Suprapubic skin (tissue), 4 donors: Measurements from ENCODE around the gene NRSN2. TPM values are rescaled to one million over a fixed set of nuclear protein-coding genes. Genes with fewer than 3 reads are reported as not detected.
A peak's percentile ranks its signal among the peaks of the same experiment; 100 is the strongest.

Experiments used
- DNase-seq, 2 donors: peaks; one replicate each; pipeline ENCODE4 v3.0.0-alpha.2; 2019; ENCODE audit warnings: low spot score in 2 of 2
- H3K27ac ChIP-seq: fragments of 200-600 bp; sonication (generic); one replicate; pipeline ENCODE4 v1.5.1; 2019
- H3K27me3 ChIP-seq: fragments of 200-600 bp; sonication (generic); one replicate; pipeline ENCODE4 v1.5.1; 2019
- H3K36me3 ChIP-seq: fragments of 200-600 bp; sonication (generic); one replicate; pipeline ENCODE4 v1.5.1; 2019
- H3K4me1 ChIP-seq: fragments of 200-600 bp; sonication (generic); one replicate; pipeline ENCODE4 v1.5.1; 2019
- H3K4me3 ChIP-seq: fragments of 200-600 bp; sonication (generic); one replicate; pipeline ENCODE4 v1.5.1; 2019; ENCODE audit warnings: mild to moderate bottlenecking
- H3K9me3 ChIP-seq: fragments of 200-600 bp; sonication (generic); one replicate; pipeline ENCODE4 v1.5.1; 2019
- EP300 ChIP-seq: sonication (generic); formaldehyde crosslinking; IDR thresholded peaks from one replicate; pipeline ENCODE4 v1.6.1; 2017; ENCODE audit warnings: antibody characterized with exemption
- POLR2A ChIP-seq, 2 donors: fragments of 450-650 bp; IDR thresholded peaks; one replicate each; pipeline ENCODE4 v1.6.1; 2017; ENCODE audit warnings: antibody characterized with exemption in 2 of 2, mild to moderate bottlenecking in 2 of 2, moderate library complexity in 2 of 2
- POLR2AphosphoS5 ChIP-seq, 3 donors: sonication (generic); formaldehyde crosslinking; IDR thresholded peaks; one replicate each; pipeline ENCODE4 v1.6.1; 2017; ENCODE audit warnings: antibody characterized with exemption in 3 of 3
- WGBS: methylation state at CpG from one replicate; pipeline ENCODE4 v1.1.5; 2018; 5-methylcytosine and 5-hydroxymethylcytosine counted together
- total RNA-seq, 4 donors: library from RNA; depleted of rRNA; stranded (reverse); fragments of >200 nt; gene quantifications; one replicate each; pipeline ENCODE4 v1.1.0, GENCODE V29; 2016
- TF ChIP-seq, protein P1 (sequence below), 2 donors: fragments of 200-600 bp in 1 of 2; fragments of 450-650 bp in 1 of 2; sonication (generic) in 1 of 2; IDR thresholded peaks; one replicate each; pipeline ENCODE4 v1.5.1; 2016 to 2019; ENCODE audit warnings: antibody characterized with exemption in 2 of 2, mild to moderate bottlenecking in 1 of 2, moderate library complexity in 1 of 2

NRSN2 gene
- total RNA-seq, 4 donors from 2014 or later = 8.1 to 11.4 (median 10.9) TPM

DNA sequence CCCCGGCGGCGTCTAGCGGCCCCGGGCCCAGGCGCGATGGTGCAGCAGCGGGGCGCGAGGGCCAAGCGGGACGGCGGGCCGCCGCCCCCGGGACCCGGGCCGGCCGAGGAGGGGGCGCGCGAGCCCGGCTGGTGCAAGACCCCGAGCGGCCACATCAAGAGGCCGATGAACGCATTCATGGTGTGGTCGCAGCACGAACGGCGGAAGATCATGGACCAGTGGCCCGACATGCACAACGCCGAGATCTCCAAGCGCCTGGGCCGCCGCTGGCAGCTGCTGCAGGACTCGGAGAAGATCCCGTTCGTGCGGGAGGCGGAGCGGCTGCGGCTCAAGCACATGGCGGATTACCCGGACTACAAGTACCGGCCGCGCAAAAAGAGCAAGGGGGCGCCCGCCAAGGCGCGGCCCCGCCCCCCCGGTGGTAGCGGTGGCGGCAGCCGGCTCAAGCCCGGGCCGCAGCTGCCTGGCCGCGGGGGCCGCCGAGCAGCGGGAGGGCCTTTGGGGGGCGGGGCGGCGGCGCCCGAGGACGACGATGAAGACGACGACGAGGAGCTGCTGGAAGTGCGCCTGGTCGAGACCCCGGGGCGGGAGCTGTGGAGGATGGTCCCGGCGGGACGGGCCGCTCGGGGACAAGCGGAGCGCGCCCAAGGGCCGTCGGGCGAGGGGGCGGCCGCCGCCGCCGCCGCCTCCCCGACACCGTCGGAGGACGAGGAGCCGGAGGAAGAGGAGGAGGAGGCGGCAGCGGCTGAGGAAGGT lies 20.8 kb upstream of the NRSN2 start:
- no peaks in the 10 kb centered on the region for H3K36me3 ChIP-seq
- H3K4me3 ChIP-seq = peak overlapping the region; percentile 81
- DNase-seq = peak; percentile 84 to 89
- H3K27ac ChIP-seq = peak overlapping the region; percentile 93
- 3% methylated on average over 7 of the region's 103 CpGs for WGBS
- TF ChIP-seq POLR2A (IDR thresholded peaks at IDR 0.05) (no peak), EP300 (no peak), POLR2AphosphoS5 (IDR thresholded peaks at IDR 0.05) (no peak)
- TF ChIP-seq, protein P1, sequence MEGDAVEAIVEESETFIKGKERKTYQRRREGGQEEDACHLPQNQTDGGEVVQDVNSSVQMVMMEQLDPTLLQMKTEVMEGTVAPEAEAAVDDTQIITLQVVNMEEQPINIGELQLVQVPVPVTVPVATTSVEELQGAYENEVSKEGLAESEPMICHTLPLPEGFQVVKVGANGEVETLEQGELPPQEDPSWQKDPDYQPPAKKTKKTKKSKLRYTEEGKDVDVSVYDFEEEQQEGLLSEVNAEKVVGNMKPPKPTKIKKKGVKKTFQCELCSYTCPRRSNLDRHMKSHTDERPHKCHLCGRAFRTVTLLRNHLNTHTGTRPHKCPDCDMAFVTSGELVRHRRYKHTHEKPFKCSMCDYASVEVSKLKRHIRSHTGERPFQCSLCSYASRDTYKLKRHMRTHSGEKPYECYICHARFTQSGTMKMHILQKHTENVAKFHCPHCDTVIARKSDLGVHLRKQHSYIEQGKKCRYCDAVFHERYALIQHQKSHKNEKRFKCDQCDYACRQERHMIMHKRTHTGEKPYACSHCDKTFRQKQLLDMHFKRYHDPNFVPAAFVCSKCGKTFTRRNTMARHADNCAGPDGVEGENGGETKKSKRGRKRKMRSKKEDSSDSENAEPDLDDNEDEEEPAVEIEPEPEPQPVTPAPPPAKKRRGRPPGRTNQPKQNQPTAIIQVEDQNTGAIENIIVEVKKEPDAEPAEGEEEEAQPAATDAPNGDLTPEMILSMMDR (IDR thresholded peaks at IDR 0.05) = no peak
- H3K4me1 ChIP-seq = peaks cover 55% of the 10 kb centered on the region
- no peaks in the 10 kb centered on the region for H3K9me3 ChIP-seq
- H3K27me3 ChIP-seq = no peaks in the 10 kb centered on the region

DNA sequence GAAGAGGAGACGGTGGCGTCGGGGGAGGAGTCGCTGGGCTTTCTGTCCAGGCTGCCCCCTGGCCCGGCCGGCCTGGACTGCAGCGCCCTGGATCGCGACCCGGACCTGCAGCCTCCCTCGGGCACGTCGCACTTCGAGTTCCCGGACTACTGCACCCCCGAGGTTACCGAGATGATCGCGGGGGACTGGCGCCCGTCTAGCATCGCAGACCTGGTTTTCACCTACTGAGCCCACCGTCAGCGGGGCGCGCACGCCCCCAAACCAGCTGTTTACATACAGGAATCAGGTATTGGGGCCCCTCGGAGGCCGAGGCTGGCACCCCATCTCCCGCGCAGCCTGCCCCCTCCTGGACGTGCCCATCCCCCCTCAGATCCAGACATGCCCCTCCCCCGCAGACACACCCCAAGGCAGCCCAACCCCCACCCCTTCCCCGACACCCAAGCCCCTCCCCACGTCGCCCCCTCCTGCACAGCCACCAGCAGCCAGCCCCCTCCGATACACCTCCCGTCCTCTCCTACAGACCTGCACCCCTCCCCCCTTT lies 20.2 kb upstream of the NRSN2 start:
- DNase-seq = peak in 1 of 2 donors; percentile 87
- Histone ChIP-seq H3K36me3 (no peaks in the 10 kb centered on the region), H3K27me3 (no peaks in the 10 kb centered on the region), H3K9me3 (no peaks in the 10 kb centered on the region), H3K27ac (peak overlapping the region; percentile 93), H3K4me3 (peak overlapping the region; percentile 81), H3K4me1 (peaks cover 55% of the 10 kb centered on the region)
- TF ChIP-seq POLR2AphosphoS5 (IDR thresholded peaks at IDR 0.05) (no peak), EP300 (no peak), POLR2A (IDR thresholded peaks at IDR 0.05) (no peak)
- TF ChIP-seq, protein P1 (IDR thresholded peaks at IDR 0.05) = no peak
- 0% methylated on average over 2 of the region's 38 CpGs for WGBS

DNA sequence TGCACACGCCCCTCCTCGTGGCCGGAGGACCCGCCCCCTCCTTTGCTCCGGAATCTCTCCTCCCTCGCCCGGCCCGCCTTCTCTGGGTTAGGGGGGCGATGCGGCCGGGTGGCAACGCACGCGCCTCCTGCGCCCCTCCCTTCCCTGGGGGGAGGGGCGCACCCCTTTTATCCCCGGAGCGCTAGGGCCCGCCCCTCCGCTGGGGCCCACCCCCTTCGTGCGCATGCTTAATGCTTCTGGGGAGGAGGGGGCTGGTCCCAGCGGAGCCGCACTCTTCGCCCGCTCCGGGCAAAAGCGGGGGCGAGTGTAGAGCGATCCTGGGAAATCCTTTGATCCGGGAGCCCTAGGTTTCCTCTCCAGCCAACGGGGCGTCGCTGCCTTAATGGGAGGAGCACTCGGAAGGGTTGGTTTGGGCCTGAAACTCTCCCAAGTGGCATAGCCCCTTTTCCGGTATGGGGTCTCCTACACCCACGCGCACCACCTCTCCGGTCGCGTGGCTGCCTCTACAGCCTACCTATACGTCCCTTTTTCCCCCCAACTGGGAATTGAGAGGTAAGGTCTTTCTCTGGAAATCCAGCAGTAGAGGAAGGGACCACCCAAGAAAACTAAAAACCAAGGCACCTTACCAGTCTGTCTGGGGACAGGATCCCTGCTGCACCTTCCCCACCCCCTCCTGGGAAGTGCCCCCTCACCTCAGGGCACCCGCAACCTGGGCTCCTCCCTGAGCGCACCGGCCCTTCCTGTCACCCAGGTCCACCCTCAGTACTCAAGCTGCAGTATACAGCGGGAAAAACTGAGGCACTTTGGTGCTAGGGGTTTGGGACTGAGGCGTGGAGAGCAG lies 19.5 kb upstream of the NRSN2 start:
- H3K4me3 ChIP-seq = peak overlapping the region; percentile 81
- WGBS = 6% methylated on average over 16 of the region's 47 CpGs
- H3K9me3 ChIP-seq = no peaks in the 10 kb centered on the region
- peak overlapping the region; percentile 93 for H3K27ac ChIP-seq
- H3K36me3 ChIP-seq = no peaks in the 10 kb centered on the region
- TF ChIP-seq, protein P1 (IDR thresholded peaks at IDR 0.05) = no peak
- TF ChIP-seq POLR2AphosphoS5 (IDR thresholded peaks at IDR 0.05) (no peak), EP300 (no peak), POLR2A (IDR thresholded peaks at IDR 0.05) (no peak)
- peak in 1 of 2 donors; percentile 86 for DNase-seq
- peaks cover 55% of the 10 kb centered on the region for H3K4me1 ChIP-seq
- H3K27me3 ChIP-seq = no peaks in the 10 kb centered on the region

DNA sequence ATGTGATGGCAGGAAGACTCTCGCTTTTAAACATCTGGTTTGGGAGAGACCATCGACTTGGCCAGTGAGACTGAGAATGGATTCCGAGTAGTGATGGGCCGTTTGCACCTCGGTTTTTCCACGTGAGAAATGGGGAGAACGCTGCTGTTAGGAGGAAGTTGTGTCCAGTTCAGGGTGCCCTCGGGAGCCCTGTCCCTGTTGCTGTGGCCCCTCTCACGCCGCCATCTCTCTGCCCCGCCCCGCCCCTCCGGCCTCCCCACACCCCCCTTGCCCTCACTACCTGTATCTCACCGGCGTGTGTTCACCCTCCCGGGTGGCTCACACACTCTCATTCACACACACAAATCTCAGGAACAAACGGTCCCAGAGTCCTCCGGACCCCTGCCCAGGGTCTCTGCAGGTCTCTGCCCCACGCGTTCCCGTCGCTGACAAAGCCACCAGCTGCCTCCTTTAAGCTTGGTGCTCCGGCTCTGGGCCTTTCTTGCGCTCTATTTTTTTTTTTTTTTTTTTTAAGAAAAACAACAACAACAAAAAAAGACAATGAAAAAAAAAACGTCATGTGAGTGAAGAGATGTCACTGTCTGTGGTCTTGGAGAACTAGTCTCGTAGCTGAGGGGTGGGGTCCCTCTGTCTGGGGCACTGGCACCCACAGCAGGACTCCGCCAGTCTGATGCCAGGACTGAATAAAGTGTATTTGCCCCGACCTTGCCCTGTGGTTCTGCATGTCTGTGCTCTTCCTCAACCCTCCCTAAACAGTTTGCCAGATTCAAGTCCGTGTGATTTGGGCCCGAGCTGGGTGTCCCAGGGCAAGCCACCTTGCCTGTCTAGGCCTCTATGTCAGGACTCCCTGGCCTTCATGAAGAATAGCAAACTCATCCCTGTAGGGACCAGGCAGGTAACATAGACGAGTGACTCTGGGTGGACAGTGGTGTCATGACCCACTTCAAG lies 18.6 kb upstream of the NRSN2 start:
- 47% methylated on average over 24 of the region's 31 CpGs for WGBS
- no peaks in the 10 kb centered on the region for H3K27me3 ChIP-seq
- peaks cover 55% of the 10 kb centered on the region for H3K4me1 ChIP-seq
- no peaks in the 10 kb centered on the region for H3K9me3 ChIP-seq
- DNase-seq = no peak
- H3K36me3 ChIP-seq = no peaks in the 10 kb centered on the region
- TF ChIP-seq POLR2A (IDR thresholded peaks at IDR 0.05) = no peak
- peak overlapping the region; percentile 93 for H3K27ac ChIP-seq
- peak overlapping the region; percentile 81 for H3K4me3 ChIP-seq
